ENCODE results near the gene VGLL4.
"Not testable (repeated sequence)": the region's sequence is repeated elsewhere in the genome, so short reads cannot be mapped to it uniquely, and the experiment has no call there.

The VGLL4 gene

DNA sequence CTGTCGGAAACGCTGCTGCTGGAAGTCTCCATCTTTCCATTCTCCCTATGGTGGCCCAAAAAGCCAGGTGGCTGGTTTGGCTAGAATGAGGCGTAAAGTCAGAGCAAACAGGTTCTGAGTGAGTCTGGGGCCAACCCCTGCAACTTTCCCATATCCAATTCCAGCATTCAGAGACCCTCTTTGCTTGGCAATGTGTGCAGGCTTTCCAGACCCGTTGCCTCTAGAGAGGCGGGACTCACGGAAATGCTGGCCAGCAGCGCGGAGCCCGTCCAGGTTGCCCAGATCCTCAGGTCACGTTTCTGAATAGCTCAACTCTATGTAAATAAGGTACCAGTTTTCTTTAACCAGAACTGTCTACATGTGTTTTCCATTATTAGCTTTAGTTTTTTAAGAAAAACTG is 68.0 kb downstream of the VGLL4 start:
- no peak overlapping the region for H3K4me3 ChIP-seq (ENCODE audit: low read length)
- no peaks in the 10 kb centered on the region for H3K9me3 ChIP-seq (ENCODE audit: control insufficient read depth, low read depth, low read length)
- H3K4me1 ChIP-seq (ENCODE audit: control insufficient read depth, low read depth, low read length) = peaks cover 7% of the 10 kb centered on the region
- H3K27ac ChIP-seq (ENCODE audit: low read length) = no peak overlapping the region
- no peaks in the 10 kb centered on the region for H3K27me3 ChIP-seq (ENCODE audit: control insufficient read depth, insufficient read depth, low read length)
- no peak overlapping the region for H3K9ac ChIP-seq (ENCODE audit: low read length)
- H3K36me3 ChIP-seq (ENCODE audit: control insufficient read depth, low read depth, low read length) = no peaks in the 10 kb centered on the region

DNA sequence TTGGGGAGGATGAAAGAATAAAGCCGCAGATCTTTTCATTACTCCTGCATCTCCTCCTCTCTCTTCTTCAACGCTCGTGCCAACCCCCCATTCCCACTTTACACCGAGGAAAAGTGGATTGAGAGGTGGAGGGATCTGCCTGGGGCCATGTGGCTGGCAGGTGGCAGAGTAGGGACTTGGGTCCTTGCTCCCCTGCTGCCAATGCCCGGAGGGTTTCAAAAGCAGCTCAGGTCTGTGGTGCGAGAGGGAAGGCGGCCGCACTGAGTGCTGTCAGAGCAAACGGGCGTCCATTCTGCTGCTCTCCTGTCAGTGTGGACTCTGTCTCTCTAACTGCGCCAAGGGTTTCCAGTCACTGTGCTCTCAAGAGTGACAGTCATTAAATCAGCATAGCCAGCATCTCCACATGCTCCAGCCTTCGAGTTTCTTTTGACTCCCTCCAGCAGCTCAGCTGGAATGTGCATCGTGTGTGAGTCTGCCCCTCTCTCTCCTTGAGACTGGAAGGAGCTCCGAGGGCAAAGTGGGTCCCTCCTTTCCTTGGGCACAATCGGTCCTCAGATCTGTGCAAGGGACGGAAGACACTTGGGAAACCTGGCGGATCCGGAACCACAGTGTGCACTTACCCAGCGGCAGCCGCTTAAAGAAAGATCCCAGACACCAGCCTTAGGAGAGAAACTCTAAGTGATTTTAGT is 68.6 kb downstream of the VGLL4 start:
- H3K9ac ChIP-seq (ENCODE audit: low read length) = no peak overlapping the region
- no peak overlapping the region for H3K4me3 ChIP-seq (ENCODE audit: low read length)
- no peaks in the 10 kb centered on the region for H3K9me3 ChIP-seq (ENCODE audit: control insufficient read depth, low read depth, low read length)
- no peak overlapping the region for H3K27ac ChIP-seq (ENCODE audit: low read length)
- H3K27me3 ChIP-seq (ENCODE audit: control insufficient read depth, insufficient read depth, low read length) = no peaks in the 10 kb centered on the region
- peaks cover 7% of the 10 kb centered on the region for H3K4me1 ChIP-seq (ENCODE audit: control insufficient read depth, low read depth, low read length)
- no peaks in the 10 kb centered on the region for H3K36me3 ChIP-seq (ENCODE audit: control insufficient read depth, low read depth, low read length)

DNA sequence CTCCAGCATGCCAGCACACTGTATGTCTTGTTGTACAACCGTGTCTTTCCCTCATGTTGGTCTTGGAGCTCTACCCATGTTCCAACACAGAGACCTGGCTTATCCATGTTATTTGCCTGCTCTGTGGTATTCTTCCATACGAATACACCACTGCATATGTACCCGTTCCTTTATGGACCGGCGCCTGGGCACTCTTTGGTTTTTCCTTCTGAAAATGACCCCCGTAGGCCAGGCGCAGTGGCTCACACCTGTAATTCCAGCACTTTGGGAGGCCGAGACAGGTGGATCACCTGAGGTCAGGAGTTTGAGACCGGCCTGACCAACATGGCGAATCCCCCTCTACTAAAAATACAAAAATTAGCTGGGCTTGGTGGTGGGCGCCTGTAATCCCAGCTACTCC is 71.1 kb downstream of the VGLL4 start:
- not testable (repeated sequence) for H3K36me3 ChIP-seq (ENCODE audit: control insufficient read depth, low read depth, low read length); H3K4me3 ChIP-seq (ENCODE audit: low read length); H3K27ac ChIP-seq (ENCODE audit: low read length); H3K4me1 ChIP-seq (ENCODE audit: control insufficient read depth, low read depth, low read length); H3K9me3 ChIP-seq (ENCODE audit: control insufficient read depth, low read depth, low read length); H3K9ac ChIP-seq (ENCODE audit: low read length); H3K27me3 ChIP-seq (ENCODE audit: control insufficient read depth, insufficient read depth, low read length)

DNA sequence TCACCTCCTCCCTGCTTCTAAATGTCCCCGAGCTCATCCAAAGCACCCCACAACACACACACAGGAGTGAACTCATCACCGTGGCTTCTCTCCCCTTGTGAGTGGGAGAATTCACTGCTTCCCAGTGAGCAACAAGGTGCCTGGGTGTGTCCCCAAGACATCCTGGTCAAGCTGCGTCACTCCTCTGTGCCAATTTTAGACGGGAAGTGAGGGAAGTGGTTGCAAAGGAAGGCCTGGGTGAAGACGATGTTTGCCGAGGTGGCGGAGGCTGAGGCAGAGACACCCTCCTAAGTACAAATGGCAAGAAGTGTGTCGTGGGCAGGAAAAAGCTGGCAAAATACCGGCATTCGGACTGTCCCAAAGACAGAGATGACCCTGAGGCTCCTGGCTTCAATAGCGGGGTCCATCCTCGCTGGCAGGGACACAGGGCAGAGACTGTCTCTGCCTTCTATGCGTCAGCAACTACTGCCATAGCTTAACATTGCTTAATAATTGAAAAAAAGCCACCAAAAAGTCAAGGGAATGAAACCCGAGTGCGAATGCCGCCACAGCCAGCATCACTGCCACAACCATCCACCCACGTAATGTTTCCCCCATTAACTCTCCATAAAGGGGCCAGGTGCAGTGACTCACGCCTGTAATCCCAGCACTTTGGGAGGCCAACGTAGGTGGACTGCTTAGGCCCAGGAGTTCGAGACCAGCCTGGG is 72.8 kb downstream of the VGLL4 start:
- H3K9me3 ChIP-seq (ENCODE audit: control insufficient read depth, low read depth, low read length) = no peaks in the 10 kb centered on the region
- no peaks in the 10 kb centered on the region for H3K27me3 ChIP-seq (ENCODE audit: control insufficient read depth, insufficient read depth, low read length)
- H3K27ac ChIP-seq (ENCODE audit: low read length) = no peak overlapping the region
- peaks cover 3% of the 10 kb centered on the region for H3K36me3 ChIP-seq (ENCODE audit: control insufficient read depth, low read depth, low read length)
- H3K4me1 ChIP-seq (ENCODE audit: control insufficient read depth, low read depth, low read length) = peaks cover under 1% of the 10 kb centered on the region
- no peak overlapping the region for H3K4me3 ChIP-seq (ENCODE audit: low read length)
- no peak overlapping the region for H3K9ac ChIP-seq (ENCODE audit: low read length)

DNA sequence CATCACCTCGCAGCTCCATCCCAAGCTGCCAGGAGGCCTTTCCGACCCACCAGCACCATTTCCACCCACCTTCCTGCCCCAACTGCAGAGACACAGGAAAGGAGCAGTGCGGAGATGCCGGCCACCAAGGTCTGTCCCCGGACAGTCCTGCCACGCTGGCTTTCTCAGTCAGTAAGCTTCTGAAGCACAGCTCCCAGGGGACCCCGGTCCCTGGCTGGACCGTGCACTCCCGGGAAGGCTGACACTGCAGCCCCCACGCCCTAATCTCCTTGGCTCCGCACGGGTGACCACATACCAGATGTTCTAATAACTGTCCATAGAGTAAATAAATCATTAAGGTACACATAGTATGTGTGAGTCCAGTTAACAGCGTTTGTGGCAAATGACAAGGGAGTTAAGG is 73.5 kb downstream of the VGLL4 start:
- Histone ChIP-seq H3K36me3 (ENCODE audit: control insufficient read depth, low read depth, low read length) (peaks cover 3% of the 10 kb centered on the region), H3K27me3 (ENCODE audit: control insufficient read depth, insufficient read depth, low read length) (no peaks in the 10 kb centered on the region), H3K9ac (ENCODE audit: low read length) (no peak overlapping the region), H3K4me3 (ENCODE audit: low read length) (no peak overlapping the region), H3K27ac (ENCODE audit: low read length) (no peak overlapping the region), H3K9me3 (ENCODE audit: control insufficient read depth, low read depth, low read length) (no peaks in the 10 kb centered on the region), H3K4me1 (ENCODE audit: control insufficient read depth, low read depth, low read length) (no peaks in the 10 kb centered on the region)

DNA sequence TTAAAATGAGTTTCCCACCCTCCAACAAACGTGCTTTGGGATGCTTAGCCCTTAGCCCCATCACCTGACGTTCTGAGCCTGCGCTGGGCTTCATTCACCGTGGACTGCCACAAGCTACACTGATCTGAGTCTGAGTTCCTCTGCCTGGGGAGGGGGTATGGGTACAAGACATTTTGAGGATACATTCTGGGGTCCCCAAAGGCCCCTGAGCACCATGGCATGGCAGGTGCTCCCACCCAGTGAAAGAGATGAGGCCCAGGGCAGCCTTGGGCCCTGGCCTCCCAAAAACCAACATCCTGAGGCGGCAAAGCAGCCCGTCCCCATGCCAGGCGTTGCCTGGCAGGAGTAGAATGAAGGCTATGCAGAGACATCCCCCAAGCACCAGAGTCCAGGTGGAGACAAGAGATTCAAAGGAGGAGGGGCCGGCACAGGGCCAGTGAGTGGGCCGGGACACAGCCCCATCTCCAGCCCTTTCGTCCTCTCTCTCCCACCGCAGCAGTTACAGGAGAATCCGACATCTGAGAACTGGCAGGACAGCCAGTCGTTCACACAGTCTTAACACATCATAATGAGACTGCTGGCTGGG is 74.5 kb downstream of the VGLL4 start:
- H3K27ac ChIP-seq (ENCODE audit: low read length) = no peak overlapping the region

DNA sequence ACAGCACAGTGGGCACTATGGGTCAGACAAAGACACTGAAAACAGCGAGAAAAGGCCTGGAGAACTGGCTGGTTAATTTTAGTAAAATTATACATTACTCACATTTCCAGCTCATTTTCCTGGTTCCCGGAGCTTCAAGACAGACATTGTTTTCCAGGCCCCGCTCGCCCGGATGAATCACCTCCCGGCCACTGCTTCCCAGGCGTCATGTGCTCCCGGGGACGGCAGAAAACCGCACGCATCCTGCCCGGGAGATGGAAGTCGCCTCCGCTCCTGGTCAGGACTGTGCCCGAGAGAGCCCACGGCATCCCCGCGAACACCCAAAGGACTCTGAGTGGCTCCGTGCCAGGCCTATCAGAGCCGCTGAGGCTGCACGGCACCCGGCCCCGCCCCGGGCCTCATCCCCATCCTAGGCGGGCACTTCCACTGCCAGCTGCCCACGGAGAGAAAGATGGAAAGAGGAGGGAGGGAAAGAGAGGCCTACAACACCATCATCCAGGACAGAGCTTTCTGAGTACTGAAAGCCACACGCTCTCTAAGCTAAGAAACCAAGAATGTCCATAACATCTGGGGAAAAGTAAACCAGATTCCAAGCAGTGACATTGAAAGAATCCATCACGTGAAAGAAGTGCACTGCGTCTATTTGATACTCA is 75.1 kb downstream of the VGLL4 start:
- Histone ChIP-seq H3K36me3 (ENCODE audit: control insufficient read depth, low read depth, low read length) (peaks cover 4% of the 10 kb centered on the region), H3K4me1 (ENCODE audit: control insufficient read depth, low read depth, low read length) (no peaks in the 10 kb centered on the region), H3K4me3 (ENCODE audit: low read length) (no peak overlapping the region), H3K27me3 (ENCODE audit: control insufficient read depth, insufficient read depth, low read length) (no peaks in the 10 kb centered on the region), H3K9ac (ENCODE audit: low read length) (no peak overlapping the region), H3K9me3 (ENCODE audit: control insufficient read depth, low read depth, low read length) (no peaks in the 10 kb centered on the region), H3K27ac (ENCODE audit: low read length) (no peak overlapping the region)

More for the DNA sequence above, 74.5 kb downstream of the VGLL4 start:
- H3K27me3 ChIP-seq (ENCODE audit: control insufficient read depth, insufficient read depth, low read length) = no peaks in the 10 kb centered on the region
- H3K4me3 ChIP-seq (ENCODE audit: low read length) = no peak overlapping the region
- H3K4me1 ChIP-seq (ENCODE audit: control insufficient read depth, low read depth, low read length) = no peaks in the 10 kb centered on the region
- H3K9ac ChIP-seq (ENCODE audit: low read length) = no peak overlapping the region
- H3K9me3 ChIP-seq (ENCODE audit: control insufficient read depth, low read depth, low read length) = no peaks in the 10 kb centered on the region
- H3K36me3 ChIP-seq (ENCODE audit: control insufficient read depth, low read depth, low read length) = peaks cover 3% of the 10 kb centered on the region

DNA sequence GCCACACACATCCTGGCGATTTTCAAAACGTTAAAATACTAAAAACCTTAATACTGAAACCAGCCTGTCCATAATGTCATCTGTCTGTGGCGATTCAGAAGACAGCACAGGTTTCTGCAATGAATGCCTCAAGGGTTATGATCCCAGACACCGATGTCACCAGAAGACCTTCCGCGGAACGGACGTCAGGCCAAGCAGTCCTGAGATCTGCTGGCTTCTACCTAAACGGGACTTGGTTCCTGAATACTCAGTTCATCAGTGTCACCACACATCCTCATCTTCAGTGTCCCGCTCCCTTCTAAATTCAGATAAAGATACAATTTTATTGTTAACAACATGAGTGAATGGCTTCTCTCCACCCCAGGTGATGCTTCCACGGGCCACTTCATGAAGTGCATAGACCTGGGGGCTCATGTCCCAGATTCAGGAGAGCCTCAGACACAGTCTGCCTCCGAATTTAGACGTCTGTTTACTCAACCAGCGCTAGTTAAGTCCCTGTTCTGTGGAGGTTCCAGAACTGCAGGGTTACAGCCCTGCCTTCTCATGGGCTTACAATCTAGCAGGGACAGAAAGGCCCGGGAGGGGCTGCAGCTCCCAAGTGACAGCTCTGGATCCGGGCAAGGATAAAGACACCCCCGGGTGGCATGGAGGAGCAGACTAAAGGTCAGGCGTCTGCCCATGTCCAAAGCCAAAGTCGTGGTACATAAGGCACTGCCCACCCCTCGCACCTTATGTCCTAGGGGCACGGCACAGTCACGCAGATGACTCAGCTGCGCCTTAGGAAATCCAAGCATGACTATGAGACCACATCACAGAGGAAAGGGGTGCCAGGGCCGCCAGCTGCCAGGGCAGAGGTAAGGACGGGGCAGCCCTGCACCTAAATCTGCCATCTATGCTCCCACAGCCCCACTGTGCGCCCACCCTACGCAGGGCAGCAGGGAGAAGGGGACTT is 75.9 kb downstream of the VGLL4 start:
- no peak overlapping the region for H3K4me3 ChIP-seq (ENCODE audit: low read length)
- H3K9ac ChIP-seq (ENCODE audit: low read length) = no peak overlapping the region
- no peaks in the 10 kb centered on the region for H3K9me3 ChIP-seq (ENCODE audit: control insufficient read depth, low read depth, low read length)
- H3K27ac ChIP-seq (ENCODE audit: low read length) = no peak overlapping the region
- H3K36me3 ChIP-seq (ENCODE audit: control insufficient read depth, low read depth, low read length) = peaks cover 8% of the 10 kb centered on the region
- H3K4me1 ChIP-seq (ENCODE audit: control insufficient read depth, low read depth, low read length) = no peaks in the 10 kb centered on the region
- no peaks in the 10 kb centered on the region for H3K27me3 ChIP-seq (ENCODE audit: control insufficient read depth, insufficient read depth, low read length)

DNA sequence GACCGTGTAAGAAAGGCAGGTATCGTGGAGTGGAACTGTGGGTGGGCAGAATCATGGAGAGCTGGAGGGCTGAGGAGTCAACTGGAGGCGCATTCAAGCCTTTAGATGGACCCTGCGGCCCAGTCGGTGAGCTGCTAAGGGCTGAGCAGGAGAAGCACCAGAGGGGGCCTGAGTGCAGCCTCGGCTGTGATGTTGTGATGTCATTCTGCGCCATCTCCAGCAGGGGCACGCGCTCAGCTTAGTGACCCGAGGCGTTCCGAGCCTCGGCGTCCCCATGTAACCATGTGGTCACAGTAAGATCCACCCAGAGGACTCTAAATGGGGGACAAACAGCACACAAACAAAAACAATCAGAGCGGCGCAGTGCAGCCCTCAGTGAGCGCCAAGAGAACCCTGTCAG is 76.8 kb downstream of the VGLL4 start:
- H3K36me3 ChIP-seq (ENCODE audit: control insufficient read depth, low read depth, low read length) = peaks cover 8% of the 10 kb centered on the region
- no peaks in the 10 kb centered on the region for H3K9me3 ChIP-seq (ENCODE audit: control insufficient read depth, low read depth, low read length)

DNA sequence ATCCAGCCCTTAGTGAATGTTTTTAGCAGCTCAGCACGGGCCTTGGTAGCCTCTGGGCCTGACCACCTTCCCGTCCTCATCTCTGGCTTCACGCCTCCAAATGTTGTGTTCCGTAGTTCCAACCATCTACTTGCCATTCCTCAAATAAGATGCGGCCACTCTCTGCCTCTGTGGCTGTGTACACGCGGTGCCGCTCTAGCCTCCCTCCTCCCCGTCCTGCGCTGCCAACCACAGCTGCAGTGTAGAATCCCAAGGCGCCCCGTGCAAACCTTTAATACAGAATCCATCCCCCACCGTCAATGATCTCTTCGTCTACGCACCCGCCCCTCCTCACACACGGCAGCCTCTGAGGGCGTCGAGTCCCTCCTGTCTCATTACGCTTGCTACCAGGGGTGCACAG is 77.2 kb downstream of the VGLL4 start:
- H3K9me3 ChIP-seq (ENCODE audit: control insufficient read depth, low read depth, low read length) = no peaks in the 10 kb centered on the region
- H3K27ac ChIP-seq (ENCODE audit: low read length) = no peak overlapping the region
- no peaks in the 10 kb centered on the region for H3K4me1 ChIP-seq (ENCODE audit: control insufficient read depth, low read depth, low read length)
- no peak overlapping the region for H3K9ac ChIP-seq (ENCODE audit: low read length)
- H3K36me3 ChIP-seq (ENCODE audit: control insufficient read depth, low read depth, low read length) = peaks cover 8% of the 10 kb centered on the region
- no peaks in the 10 kb centered on the region for H3K27me3 ChIP-seq (ENCODE audit: control insufficient read depth, insufficient read depth, low read length)
- H3K4me3 ChIP-seq (ENCODE audit: low read length) = no peak overlapping the region

More for the DNA sequence above, 76.8 kb downstream of the VGLL4 start:
- Histone ChIP-seq H3K27me3 (ENCODE audit: control insufficient read depth, insufficient read depth, low read length) (no peaks in the 10 kb centered on the region), H3K4me1 (ENCODE audit: control insufficient read depth, low read depth, low read length) (no peaks in the 10 kb centered on the region), H3K4me3 (ENCODE audit: low read length) (no peak overlapping the region), H3K9ac (ENCODE audit: low read length) (no peak overlapping the region), H3K27ac (ENCODE audit: low read length) (no peak overlapping the region)

DNA sequence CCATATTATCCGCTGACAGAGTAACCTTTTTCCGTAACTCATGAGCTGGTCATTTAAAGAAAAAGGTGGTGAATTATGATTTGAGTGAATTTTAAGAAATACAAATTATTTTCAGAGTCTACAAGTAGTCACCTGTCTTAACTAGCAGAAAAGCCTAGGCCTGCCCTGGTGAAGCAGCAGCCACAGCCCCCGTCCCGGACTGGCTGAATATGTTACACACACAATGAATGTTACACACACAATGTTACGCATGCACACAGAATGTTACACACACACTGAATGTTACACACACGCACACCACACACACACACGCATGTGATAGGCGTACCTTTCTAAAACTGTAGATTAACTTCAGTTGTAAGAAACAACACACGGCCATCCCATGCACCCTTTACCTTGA is 77.8 kb downstream of the VGLL4 start:
- Histone ChIP-seq H3K4me3 (ENCODE audit: low read length) (no peak overlapping the region), H3K36me3 (ENCODE audit: control insufficient read depth, low read depth, low read length) (peaks cover 8% of the 10 kb centered on the region), H3K27ac (ENCODE audit: low read length) (no peak overlapping the region), H3K27me3 (ENCODE audit: control insufficient read depth, insufficient read depth, low read length) (no peaks in the 10 kb centered on the region), H3K4me1 (ENCODE audit: control insufficient read depth, low read depth, low read length) (no peaks in the 10 kb centered on the region), H3K9me3 (ENCODE audit: control insufficient read depth, low read depth, low read length) (no peaks in the 10 kb centered on the region), H3K9ac (ENCODE audit: low read length) (no peak overlapping the region)
